ENCODE data around the gene PEF1. TPM values are rescaled to one million over a fixed set of nuclear protein-coding genes. Genes with fewer than 3 reads are reported as not detected.

PEF1 gene
- total and polyA plus RNA-seq, 2 experiments from 2014 or later, result 22.3 to 68.5 TPM

DNA sequence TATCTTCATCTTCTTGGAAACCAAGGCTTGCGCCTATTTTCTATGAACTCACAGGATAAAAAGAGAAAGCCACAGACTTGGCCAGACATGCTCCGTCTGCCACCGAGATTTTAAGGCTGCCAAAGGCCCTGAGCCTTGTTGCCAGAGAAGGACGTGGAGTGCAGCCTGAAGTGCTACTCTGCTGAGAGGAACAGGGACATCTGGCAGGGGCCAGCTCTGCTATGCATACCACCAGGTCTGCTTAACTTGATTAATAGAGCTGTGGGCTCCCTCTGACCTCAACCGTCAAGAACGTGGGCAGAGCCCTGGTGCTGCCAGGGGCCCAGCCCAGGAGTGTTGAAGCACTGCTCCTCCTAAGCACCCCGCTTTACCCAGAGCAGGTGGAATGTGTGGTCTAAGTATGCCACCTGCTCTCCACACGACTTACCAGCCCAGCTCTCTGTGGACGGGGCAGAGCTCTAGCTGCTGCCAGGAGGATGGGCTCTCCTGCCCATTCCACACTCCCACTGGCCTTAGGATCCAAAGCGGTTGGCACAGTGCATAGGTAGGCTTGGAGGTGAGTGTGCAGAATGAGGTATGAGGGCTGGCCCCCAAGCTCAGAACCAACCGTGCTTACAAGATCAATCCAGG, 16.6 kb downstream of the PEF1 start:
- Mint-ChIP-seq H3K9me3 (no peaks in the 10 kb centered on the region), H3K27me3 (ENCODE audit: insufficient read depth, low read depth, poor library complexity) (peaks cover 15% of the 10 kb centered on the region), H3K4me3 (no peak overlapping the region), H3K4me1 (peaks cover 4% of the 10 kb centered on the region; the same call in 2 of the 3 replicates), H3K27ac (no peak overlapping the region; the same call in 1 of the 2 replicates), H3K36me3 (ENCODE audit: low read depth) (peaks cover 20% of the 10 kb centered on the region)
- Histone ChIP-seq H2AFZ (no peak overlapping the region), H3K4me1 (ENCODE audit: insufficient read depth) (no peaks in the 10 kb centered on the region), H3K36me3 (ENCODE audit: insufficient read depth) (0 out of 2 replicates have a peak, but pooled peaks cover 4% of the 10 kb centered on the region), H3K9me2 (ENCODE audit: insufficient read depth) (no peaks in the 10 kb centered on the region), H3K79me2 (replicated peaks; ENCODE audit: insufficient read depth) (no peaks in the 10 kb centered on the region), H3K4me2 (no peak overlapping the region), H3K27me3 (ENCODE audit: insufficient read depth) (no peaks in the 10 kb centered on the region), H4K20me1 (replicated peaks; ENCODE audit: insufficient read depth) (no peaks in the 10 kb centered on the region; the same call in none of the 2 replicates), H3F3A (replicated peaks; ENCODE audit: low read depth) (no peaks in the 10 kb centered on the region), H3K27ac (ENCODE audit: low read depth) (no peak overlapping the region), H3K4me3 (no peak overlapping the region)
- ATAC-seq, result no peak
- no peak for TF ChIP-seq CREB1 (CRISPR knock-in tag; IDR thresholded peaks at IDR 0.05; ENCODE audit: low read depth)
- TF ChIP-seq NANOG (IDR thresholded peaks at IDR 0.05; ENCODE audit: borderline replicate concordance), result no peak
- no peak for TF ChIP-seq STAT1 (IDR thresholded peaks at IDR 0.05; ENCODE audit: unreplicated experiment)
- no peak for TF ChIP-seq EZH2 (IDR thresholded peaks at IDR 0.05; ENCODE audit: low read depth, unreplicated experiment)
- DNase-seq (ENCODE audit: low spot score), result no peak

DNA sequence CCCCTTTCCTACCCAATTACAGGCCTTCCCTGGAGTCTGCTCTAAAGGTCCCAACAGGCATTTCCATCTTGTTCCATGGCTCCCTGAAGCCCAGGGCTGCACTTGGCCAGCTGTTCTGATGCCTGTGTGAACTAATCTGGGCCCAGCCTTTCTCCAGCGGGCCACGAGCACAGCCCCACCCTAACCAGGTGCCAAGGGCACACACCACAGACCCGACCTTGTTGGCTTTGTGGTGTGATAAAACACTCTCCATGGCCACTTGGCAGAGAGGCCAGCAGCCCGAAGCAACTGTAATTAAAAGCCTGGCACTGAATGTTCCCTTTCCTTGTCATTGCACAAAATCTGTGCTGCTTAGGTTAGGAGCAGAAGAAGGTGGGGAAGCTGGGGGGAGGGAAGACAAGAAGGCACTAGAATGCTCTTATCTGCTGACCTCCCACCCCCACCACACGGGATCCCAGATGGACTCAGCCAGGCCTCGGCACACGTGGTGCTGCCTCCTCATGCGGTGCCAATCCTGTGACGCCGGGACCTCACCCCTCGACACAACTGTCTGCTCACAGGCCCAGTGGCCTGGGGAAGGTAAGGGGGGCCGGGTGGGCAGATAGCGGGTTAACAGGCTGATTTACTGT, 17.3 kb downstream of the PEF1 start:
- H3K27ac ChIP-seq (ENCODE audit: low read depth), result no peak overlapping the region
- no peaks in the 10 kb centered on the region for H3K4me1 ChIP-seq (ENCODE audit: insufficient read depth)
- H3K4me3 Mint-ChIP-seq, result no peak overlapping the region
- H3K79me2 ChIP-seq (replicated peaks; ENCODE audit: insufficient read depth), result no peaks in the 10 kb centered on the region
- no peaks in the 10 kb centered on the region for H3K27me3 ChIP-seq (ENCODE audit: insufficient read depth)
- ATAC-seq (no peak), DNase-seq (ENCODE audit: low spot score) (no peak)
- H3K9me3 Mint-ChIP-seq, result no peaks in the 10 kb centered on the region
- H3K9me2 ChIP-seq (ENCODE audit: insufficient read depth), result no peaks in the 10 kb centered on the region
- H3K27ac Mint-ChIP-seq, result no peak overlapping the region
- peaks cover 4% of the 10 kb centered on the region; the same call in 2 of the 3 replicates for H3K4me1 Mint-ChIP-seq
- no peak overlapping the region for H3K4me3 ChIP-seq
- H3F3A ChIP-seq (replicated peaks; ENCODE audit: low read depth), result no peaks in the 10 kb centered on the region
- H4K20me1 ChIP-seq (replicated peaks; ENCODE audit: insufficient read depth), result no peaks in the 10 kb centered on the region; the same call in none of the 2 replicates
- H3K4me2 ChIP-seq, result no peak overlapping the region
- peaks cover 13% of the 10 kb centered on the region for H3K27me3 Mint-ChIP-seq (ENCODE audit: insufficient read depth, low read depth, poor library complexity)
- peaks cover 17% of the 10 kb centered on the region for H3K36me3 Mint-ChIP-seq (ENCODE audit: low read depth)
- H3K36me3 ChIP-seq (ENCODE audit: insufficient read depth), result 0 out of 2 replicates have a peak, but pooled peaks cover 4% of the 10 kb centered on the region
- H2AFZ ChIP-seq, result no peak overlapping the region
- no peak for TF ChIP-seq ZNF331 (CRISPR knock-in tag; IDR thresholded peaks at IDR 0.05; ENCODE audit: low read depth)
- TF ChIP-seq JUNB (IDR thresholded peaks at IDR 0.05; ENCODE audit: unreplicated experiment), result no peak
- TF ChIP-seq, protein P1, sequence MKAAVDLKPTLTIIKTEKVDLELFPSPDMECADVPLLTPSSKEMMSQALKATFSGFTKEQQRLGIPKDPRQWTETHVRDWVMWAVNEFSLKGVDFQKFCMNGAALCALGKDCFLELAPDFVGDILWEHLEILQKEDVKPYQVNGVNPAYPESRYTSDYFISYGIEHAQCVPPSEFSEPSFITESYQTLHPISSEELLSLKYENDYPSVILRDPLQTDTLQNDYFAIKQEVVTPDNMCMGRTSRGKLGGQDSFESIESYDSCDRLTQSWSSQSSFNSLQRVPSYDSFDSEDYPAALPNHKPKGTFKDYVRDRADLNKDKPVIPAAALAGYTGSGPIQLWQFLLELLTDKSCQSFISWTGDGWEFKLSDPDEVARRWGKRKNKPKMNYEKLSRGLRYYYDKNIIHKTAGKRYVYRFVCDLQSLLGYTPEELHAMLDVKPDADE (IDR thresholded peaks at IDR 0.05), result no peak
- no peak for TF ChIP-seq CREB1 (CRISPR knock-in tag; IDR thresholded peaks at IDR 0.05; ENCODE audit: low read depth)
- TF ChIP-seq EZH2phosphoT487 (IDR thresholded peaks at IDR 0.05; ENCODE audit: unreplicated experiment), result no peak
- TF ChIP-seq STAT1 (IDR thresholded peaks at IDR 0.05; ENCODE audit: unreplicated experiment), result no peak
- no peak for TF ChIP-seq EZH2 (IDR thresholded peaks at IDR 0.05; ENCODE audit: low read depth, unreplicated experiment)
- TF ChIP-seq, protein P2, sequence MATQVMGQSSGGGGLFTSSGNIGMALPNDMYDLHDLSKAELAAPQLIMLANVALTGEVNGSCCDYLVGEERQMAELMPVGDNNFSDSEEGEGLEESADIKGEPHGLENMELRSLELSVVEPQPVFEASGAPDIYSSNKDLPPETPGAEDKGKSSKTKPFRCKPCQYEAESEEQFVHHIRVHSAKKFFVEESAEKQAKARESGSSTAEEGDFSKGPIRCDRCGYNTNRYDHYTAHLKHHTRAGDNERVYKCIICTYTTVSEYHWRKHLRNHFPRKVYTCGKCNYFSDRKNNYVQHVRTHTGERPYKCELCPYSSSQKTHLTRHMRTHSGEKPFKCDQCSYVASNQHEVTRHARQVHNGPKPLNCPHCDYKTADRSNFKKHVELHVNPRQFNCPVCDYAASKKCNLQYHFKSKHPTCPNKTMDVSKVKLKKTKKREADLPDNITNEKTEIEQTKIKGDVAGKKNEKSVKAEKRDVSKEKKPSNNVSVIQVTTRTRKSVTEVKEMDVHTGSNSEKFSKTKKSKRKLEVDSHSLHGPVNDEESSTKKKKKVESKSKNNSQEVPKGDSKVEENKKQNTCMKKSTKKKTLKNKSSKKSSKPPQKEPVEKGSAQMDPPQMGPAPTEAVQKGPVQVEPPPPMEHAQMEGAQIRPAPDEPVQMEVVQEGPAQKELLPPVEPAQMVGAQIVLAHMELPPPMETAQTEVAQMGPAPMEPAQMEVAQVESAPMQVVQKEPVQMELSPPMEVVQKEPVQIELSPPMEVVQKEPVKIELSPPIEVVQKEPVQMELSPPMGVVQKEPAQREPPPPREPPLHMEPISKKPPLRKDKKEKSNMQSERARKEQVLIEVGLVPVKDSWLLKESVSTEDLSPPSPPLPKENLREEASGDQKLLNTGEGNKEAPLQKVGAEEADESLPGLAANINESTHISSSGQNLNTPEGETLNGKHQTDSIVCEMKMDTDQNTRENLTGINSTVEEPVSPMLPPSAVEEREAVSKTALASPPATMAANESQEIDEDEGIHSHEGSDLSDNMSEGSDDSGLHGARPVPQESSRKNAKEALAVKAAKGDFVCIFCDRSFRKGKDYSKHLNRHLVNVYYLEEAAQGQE (IDR thresholded peaks at IDR 0.05; ENCODE audit: unreplicated experiment), result no peak
- TF ChIP-seq NANOG (IDR thresholded peaks at IDR 0.05; ENCODE audit: borderline replicate concordance), result no peak
- no peak for TF ChIP-seq POLR2AphosphoS5 (IDR thresholded peaks at IDR 0.05; ENCODE audit: low read depth)
- TF ChIP-seq ZNF114 (CRISPR knock-in tag; IDR thresholded peaks at IDR 0.05), result no peak

Measured in GM23338 (cell line).